NT2/D1 (cell line): ENCODE measurements around the gene MEF2C.

Experiments used
- SUZ12 ChIP-seq: IDR thresholded peaks from 2 replicates; pipeline ENCODE4 v1.6.1; 2011; ENCODE audit not compliant: insufficient read length, insufficient read depth; ENCODE audit errors: extremely low read depth
- YY1 ChIP-seq: IDR thresholded peaks from 2 replicates; pipeline ENCODE4 v1.6.1; 2011; ENCODE audit not compliant: insufficient read length, insufficient read depth
- ZNF274 ChIP-seq: IDR thresholded peaks from 2 replicates; pipeline ENCODE4 v1.6.1; 2011; ENCODE audit warnings: mild to moderate bottlenecking, low read depth, low read length

- TF ChIP-seq YY1: no peak
- no peak for TF ChIP-seq ZNF274
- no peak for TF ChIP-seq SUZ12
Measured at GRCh38 chr5:88888291-88888690, 5.3 kb upstream of the MEF2C start.
